GM21723 (cell line): ENCODE results near the gene AIF1.

Experiments used
- ATAC-seq: cut with Tn5 transposase; IDR thresholded peaks from one replicate; pipeline ENCODE4 v1.9.1; 2021; ENCODE audit warnings: mild to moderate bottlenecking, moderate library complexity; ENCODE audit not compliant: unreplicated experiment

Gene AIF1

DNA sequence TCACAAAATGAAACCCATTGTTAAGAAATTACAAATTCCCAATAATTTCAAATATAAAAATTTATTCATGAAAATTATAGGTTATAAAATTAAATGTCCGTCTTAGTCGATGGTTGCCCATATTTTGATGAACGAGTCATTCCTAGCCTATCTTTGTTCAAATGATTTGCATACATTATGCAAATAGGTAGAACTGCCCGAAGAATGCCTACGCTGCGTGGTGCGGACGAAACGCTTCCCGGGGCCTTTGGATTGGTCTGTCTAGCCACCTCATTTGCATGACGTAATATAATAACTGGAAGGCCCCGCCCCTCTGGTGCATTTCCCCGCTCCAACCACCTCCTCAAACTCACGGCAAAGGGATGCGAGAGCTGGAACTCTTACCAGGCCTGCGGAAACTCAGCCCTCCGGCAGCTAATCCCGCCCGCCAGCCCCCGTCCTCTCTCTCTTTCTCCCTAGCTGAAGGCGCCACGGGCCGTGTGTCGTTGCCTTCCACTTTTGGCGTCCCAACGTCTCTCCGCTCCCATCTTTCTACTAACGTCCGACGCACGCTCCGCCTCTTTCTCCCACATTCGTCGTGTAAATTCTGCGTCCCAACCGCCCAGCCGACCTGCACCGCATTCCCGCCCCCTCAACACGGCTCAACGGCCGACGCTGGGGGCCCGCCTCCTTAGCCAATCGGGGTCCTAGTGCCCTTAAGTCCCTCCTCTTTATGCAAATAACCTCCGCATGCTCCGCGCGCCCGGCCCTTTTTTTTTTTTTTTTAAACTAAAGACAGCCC, 5.0 kb downstream of the AIF1 start:
- ATAC-seq: peak; percentile 78

DNA sequence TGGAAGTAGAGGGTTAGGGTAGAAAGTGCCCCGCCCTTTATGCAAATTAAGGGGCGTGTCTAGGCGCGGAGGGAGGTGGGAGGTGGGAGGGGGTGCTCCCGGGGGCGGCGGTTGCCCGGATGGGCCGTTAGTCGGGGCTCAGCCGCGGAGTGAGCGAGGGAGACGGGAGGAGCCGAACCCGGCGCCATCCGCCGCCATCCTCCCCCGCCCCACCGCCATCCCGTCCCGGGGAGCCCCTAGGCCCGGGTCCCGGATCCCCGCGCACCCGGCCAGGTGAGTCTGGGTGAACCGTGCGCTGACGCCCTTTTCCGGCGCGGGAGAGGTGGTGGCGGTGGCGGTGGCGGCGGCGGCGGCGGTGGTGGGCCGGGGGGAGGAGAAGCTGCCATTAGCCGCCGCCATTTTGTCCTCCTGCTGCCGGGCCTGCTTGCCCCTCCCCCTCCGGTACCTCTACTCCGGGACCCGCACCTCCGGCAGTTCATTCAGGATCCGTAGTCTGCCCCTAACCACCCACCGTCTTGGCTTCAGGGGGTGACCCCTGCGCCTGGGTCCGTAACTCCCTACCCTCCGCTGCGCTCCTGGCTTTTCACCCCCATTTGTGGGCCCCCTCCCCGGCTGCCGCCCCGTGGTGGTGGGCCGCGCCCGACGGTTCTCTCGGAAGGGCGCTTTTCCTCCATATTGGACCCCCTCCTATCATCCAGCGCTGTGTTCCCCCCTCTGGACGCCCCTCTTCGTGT, 5.7 kb downstream of the AIF1 start, which contains the start of gene PRRC2A:
Gene PRRC2A (plus strand): TSS at position 130 of the 734 bp plus-strand sequence. CDS start 2,075 bp downstream, outside the sequence.
- ATAC-seq: peak; percentile 51

DNA sequence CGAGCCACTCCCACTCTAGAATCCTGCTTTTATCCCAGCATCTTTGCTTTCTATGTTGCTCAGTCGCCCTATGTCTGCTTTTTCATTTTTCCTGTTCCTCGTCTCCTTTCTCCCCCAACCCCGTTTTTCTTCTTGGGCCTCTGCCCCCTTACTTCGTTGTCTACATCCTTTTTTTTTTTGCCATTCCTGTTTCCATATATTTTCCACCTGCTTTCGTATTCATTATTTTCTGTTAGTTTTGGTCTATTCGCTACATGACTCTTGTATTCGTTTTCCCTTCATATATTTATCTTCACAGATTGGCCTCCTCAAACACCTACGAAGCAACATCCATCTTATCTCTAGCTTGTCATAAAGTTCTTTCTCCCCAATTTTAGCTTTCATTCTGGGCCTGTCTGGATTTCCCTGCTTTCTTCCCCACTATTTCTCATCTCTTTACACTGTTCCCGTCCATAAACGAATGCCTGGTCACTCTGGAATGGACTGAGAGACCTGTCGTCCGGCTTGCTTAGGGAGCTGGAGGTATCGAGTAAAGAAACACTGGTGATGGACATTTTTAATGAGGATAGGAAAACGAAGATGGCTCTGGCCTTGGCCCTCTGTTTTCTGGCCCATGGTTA, 6.4 kb downstream of the AIF1 start:
- ATAC-seq: no peak

DNA sequence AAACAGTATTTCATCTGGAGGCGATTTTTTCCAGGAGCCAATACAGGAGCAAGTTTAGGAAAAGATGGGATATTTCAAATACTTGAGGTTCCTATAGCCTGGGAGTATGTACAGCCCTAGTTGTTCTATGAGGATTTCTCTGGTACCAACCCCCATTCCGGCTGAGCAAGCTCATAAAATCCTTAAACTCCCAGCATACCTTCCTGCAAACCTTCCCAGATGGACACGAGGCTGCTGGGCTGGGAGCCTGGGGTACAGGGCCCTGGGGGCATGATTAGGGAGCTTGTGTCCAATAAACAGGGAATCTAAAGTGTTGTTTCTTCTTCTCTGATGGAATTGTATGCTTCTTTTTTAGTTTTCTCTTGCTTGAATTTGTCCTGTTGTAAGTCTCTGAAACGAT, 7.0 kb downstream of the AIF1 start:
- ATAC-seq: no peak

DNA sequence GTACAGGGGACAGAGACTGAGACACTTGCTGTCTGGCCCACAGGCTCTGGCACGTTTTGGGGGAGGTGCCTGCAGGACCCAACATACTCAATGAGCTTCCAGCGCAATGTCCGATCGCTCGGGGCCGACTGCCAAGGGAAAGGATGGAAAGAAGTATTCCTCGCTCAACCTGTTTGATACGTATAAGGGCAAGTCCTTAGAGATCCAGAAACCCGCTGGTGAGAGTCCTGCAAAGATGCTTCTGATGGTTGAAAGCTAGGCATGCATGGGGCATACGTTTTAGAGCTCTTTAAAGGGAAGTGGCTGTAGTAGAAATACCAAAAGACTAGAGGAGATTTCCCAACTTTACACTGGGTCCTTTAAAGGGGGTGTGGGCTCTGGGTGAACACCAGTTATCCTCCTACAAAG, 7.7 kb downstream of the AIF1 start:
- no peak for ATAC-seq

DNA sequence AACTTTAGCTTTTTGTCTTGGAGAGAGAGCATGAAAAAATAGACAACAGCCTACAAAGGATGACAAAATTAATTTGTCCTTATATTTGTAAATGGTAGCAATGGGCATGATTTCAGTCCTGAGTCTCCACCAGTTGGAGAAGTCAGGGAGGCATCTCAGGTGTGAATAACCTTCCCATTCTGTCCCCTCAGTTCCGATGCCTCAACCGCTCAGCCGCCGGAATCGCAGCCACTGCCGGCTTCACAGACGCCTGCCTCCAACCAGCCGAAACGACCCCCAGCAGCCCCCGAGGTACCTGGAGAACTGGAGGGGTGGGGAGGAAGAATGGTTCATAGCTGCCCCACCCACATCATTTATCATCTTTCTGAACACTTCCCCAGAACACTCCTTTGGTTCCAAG, 9.0 kb downstream of the AIF1 start:
- no peak for ATAC-seq

DNA sequence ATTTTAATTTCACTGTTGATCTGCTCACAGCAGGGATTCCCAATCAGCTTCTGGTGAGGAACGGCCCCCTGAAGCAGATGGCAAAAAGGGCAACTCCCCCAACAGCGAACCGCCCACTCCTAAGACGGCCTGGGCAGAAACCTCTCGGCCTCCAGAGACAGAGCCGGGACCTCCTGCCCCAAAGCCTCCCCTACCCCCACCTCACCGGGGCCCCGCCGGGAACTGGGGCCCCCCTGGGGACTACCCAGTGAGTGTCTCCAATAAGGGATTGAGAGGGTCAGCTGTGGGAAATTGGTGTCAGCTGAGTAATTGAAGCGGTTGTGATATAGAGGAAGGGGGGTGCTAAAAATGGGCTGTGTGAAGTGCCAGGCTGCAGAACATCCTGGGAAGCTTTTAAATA, 11.9 kb downstream of the AIF1 start:
- no peak for ATAC-seq

DNA sequence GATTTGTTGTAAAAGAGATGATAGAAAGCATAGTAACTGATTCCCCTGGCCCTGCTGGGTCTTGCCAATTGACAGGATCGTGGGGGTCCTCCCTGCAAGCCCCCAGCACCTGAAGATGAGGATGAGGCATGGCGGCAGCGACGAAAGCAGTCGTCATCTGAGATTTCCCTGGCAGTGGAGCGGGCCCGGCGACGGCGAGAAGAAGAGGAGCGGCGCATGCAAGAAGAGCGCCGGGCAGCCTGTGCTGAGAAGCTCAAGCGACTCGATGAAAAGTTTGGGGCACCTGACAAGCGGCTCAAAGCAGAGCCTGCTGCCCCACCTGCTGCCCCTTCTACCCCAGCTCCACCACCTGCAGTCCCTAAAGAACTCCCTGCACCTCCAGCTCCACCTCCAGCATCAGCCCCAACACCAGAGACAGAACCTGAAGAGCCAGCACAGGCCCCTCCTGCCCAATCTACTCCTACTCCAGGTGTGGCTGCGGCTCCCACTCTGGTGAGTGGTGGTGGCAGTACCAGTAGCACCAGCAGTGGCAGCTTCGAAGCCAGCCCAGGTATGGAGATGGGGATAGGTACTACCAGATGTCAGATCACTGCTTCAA, 12.8 kb downstream of the AIF1 start:
- no peak for ATAC-seq

DNA sequence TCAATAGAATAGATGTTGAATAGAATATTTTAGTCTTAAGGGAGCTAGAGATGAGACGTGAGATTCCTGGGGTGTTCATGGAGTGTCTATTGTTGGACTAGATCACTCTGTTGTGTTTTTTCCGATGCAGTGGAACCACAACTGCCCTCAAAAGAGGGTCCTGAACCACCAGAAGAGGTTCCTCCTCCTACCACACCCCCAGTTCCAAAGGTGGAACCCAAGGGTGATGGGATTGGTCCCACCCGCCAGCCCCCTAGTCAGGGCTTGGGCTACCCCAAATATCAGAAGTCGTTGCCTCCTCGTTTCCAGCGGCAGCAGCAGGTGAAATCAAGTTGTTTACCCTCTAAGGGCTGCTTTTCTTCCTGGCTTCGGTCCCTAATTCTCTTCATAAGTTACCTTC, 14.0 kb downstream of the AIF1 start:
- ATAC-seq: no peak

DNA sequence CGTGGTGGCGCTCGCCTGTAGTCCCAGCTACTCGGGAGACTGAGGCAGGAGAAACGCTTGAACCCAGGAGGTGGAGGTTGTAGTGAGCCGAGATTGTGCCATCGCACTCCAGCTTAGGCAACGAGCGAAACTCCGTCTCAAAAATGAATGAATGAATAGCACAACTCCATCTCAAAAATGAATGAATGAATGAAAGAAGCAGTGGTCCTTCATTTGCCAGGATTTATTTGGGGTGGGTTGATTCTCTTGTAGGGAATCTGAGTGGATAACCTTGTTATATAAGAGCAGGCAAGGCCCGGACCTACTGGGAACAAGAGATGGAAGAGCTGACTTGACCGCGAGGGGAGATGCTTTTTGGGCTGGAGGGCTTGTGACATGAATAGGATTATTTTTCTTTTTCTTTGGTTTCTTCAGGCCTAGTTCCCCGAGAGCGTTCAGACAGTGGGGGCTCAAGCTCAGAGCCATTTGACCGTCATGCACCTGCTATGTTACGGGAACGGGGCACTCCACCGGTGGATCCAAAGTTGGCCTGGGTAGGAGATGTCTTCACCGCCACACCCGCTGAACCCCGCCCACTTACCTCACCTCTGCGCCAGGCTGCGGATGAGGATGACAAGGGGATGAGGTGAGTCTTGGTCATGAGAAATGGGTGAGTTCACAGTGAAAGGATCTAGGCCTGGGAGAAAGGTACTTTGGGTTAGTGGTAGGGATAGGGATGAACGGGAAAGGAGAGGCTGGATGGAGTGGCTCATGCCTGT, 15.3 kb downstream of the AIF1 start:
- no peak for ATAC-seq

DNA sequence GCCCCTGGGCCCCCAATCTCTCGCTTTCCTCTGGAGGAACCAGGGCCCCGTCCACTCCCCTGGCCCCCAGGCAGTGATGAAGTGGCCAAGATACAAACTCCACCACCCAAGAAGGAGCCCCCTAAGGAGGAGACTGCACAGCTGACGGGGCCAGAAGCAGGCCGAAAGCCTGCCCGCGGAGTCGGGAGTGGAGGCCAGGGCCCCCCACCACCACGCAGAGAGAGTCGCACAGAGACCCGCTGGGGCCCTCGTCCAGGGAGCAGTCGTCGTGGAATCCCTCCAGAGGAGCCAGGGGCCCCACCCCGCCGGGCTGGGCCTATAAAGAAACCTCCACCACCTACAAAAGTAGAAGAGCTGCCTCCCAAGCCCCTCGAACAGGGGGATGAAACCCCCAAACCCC, 16.2 kb downstream of the AIF1 start:
- no peak for ATAC-seq

DNA sequence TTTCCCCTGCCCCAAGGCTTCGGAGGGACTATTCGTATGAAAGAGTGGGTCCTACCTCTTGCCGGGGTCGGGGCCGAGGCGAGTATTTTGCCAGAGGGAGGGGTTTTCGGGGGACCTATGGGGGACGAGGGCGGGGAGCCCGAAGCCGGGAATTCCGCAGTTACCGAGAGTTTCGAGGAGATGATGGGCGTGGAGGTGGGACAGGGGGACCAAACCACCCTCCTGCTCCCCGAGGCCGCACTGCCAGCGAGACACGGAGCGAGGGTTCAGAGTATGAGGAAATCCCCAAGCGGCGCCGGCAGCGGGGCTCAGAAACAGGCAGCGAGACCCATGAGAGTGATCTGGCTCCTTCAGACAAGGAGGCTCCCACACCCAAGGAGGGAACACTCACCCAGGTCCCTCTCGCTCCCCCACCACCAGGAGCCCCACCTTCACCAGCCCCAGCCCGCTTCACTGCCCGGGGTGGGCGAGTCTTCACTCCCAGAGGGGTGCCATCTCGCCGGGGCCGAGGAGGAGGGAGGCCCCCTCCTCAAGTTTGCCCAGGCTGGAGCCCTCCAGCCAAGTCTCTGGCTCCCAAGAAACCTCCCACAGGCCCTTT, 16.7 kb downstream of the AIF1 start:
- ATAC-seq: no peak

DNA sequence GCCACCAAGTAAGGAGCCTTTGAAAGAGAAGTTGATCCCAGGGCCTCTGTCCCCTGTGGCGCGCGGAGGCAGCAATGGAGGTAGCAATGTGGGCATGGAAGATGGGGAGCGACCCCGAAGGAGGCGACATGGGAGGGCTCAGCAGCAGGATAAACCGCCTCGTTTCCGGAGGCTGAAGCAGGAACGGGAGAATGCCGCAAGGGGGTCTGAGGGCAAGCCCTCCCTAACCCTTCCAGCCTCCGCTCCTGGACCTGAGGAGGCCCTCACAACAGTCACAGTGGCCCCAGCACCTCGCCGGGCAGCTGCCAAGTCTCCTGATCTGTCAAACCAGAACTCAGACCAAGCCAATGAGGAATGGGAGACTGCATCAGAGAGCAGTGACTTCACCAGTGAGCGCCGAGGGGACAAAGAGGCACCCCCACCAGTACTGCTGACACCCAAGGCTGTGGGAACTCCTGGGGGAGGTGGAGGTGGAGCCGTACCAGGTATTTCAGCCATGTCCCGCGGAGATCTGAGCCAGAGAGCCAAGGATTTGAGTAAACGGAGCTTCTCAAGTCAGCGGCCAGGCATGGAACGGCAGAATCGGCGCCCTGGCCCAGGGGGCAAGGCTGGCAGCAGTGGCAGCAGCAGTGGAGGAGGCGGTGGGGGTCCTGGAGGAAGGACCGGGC, 17.4 kb downstream of the AIF1 start:
- no peak for ATAC-seq

DNA sequence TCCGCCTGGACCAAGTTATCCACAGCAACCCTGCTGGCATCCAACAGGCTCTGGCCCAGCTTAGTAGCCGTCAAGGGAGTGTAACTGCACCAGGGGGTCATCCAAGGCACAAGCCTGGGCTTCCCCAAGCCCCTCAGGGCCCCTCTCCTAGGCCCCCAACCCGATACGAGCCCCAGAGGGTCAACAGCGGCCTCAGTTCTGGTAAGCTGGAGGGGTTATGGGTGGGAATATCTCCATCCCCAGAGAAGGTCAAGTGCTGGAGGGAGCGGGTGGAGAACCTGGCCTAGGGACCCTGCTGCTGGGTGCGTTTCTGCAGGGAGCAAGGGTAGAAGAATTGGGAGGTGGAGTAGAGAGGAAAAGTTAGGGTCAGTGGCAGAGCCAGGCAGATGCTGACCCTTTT, 18.4 kb downstream of the AIF1 start:
- no peak for ATAC-seq

DNA sequence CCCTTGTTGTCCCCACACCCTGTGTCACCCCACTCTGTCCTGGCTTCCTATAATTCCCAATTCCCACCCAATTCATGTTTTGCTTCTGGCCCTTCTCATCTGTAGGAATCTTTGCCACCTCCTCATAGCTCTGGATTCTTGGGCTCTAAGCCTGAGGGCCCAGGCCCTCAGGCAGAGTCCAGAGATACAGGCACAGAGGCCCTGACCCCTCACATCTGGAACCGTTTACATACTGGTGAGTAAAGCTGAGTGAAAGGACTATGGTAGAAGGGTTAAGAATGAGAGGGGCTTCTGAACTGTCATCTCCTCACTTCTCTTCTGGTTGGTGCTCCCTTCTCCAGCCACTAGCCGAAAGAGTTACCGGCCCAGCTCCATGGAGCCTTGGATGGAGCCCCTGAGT, 19.1 kb downstream of the AIF1 start:
- ATAC-seq: no peak

DNA sequence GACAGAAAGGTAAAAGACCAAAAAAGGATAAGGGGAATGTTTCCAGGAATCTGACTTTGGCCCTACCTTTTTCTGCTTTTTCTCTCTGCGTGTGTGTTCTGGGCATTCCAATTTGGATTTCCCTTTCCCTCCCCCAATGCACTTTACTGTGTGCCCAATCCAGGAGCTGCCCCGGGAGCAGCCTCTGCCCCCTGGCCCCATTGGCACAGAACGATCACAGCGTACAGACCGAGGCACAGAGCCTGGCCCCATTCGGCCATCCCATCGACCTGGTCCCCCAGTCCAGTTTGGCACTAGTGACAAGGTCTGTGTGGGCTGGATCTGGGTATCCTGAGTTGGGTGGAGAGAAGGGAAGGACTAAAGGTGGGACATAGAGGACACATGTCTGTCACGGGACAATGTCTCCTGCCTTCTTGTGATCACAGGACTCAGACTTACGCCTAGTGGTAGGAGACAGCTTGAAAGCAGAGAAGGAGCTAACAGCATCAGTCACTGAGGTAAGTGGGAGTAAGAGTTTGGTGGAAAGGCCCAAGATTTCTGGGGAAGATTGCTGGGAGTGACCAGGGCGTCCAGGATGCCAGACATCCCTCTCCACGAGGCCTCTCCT, 20.0 kb downstream of the AIF1 start:
- ATAC-seq: no peak

DNA sequence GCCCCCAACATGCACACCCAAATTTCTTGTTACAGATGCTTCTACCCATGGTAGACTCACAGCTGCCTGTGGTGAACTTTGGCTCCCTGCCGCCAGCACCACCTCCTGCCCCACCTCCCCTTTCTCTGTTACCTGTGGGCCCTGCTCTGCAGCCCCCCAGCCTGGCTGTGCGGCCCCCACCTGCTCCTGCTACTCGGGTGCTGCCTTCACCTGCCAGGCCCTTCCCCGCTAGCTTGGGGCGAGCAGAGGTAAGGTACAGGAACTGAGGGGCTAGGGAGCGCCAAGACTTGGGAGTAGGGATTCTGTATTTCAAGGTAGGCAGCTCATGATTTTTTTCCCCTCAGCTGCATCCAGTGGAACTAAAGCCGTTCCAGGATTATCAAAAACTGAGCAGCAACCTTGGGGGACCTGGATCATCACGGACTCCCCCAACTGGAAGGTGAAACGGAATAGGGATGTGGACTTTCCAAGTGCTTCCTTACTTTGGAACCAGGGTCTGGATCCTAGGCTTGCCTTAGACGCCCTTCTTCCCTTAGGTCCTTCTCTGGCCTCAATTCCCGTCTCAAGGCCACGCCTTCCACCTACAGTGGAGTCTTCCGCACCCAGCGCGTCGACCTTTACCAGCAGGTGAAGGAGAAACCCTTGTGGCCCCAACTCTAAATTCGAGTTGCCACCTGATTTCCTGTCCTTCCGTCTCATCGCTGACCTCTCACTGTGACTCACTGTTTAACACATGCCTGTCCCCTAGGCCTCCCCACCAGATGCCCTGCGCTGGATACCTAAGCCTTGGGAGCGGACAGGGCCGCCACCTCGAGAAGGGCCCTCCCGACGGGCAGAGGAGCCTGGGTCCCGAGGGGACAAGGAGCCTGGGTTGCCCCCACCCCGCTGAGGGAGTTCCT, 21.9 kb downstream of the AIF1 start:
- ATAC-seq: no peak

DNA sequence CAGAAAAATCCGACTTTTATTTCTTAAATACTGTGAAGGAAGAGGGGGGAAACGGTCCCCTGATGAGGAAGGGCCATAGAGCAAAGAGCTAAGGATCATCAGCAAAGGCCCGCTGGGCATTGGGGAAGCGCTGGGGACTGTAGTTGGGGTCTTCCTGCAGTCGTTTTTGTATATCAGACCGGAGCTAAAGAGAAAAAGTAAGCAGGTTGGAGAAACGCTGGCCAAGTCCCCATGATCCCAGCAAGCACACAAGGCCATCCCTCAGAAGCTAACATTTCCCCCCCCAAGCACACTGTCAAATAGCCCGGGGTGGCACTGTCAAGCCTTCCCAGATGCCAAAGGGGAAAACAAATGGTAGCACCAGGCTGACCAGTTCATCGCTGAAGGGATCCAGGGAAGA, 24.0 kb downstream of the AIF1 start:
- no peak for ATAC-seq
